ENCODE measurements around the gene NIM1K. TPM values are rescaled to one million over a fixed set of nuclear protein-coding genes. Genes with fewer than 3 reads are reported as not detected.

Gene NIM1K
- total RNA-seq, 1 experiment from 2014 or later = 0.59 TPM

DNA sequence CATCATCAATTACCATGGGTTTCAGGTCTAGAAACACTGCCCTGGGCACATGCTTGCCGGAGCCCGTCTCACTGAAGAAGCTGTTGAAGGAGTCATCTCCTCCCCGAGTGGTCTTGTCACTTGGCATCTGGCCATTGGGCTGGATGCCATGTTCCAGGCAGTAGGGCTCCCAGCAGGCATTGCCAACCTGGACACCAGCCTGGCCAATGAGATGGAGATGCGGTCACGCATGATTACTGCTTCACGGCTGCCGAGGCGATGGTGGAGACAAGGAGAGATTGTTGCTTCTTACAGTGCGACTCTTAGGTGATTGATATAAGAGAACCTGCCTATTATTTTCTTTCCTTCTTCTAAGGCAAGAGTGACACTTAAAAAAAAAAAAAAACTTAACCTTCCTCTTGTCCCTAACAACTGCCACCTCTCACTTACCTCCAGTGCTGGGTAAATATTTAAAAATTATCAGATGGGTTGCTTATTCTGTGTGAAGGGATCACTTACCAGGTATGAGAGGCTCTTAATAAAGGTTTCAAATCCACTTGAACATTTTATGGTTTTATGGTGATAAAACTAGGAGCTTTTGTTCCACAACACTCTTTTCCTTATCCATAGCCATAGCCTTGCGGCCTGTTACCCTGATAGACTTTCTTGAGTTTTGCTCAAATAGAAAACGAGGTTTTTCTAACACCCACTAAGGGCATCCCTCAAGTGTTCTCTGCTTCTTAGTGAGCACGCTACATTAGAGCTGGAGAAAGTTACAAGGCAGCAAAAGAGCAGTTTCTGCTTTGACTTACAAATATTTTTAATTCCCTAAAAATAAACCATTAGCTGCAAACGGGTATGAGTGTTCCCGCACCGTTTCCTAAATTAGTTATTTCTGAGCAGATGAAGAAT lies 41.2 kb downstream of the NIM1K start:
- Histone ChIP-seq H3K4me1 (ENCODE audit: control insufficient read depth, insufficient read depth, low read length) (no peaks in the 10 kb centered on the region), H3K9me3 (ENCODE audit: control insufficient read depth, insufficient read depth, low read depth, low read length) (no peaks in the 10 kb centered on the region), H3K4me3 (ENCODE audit: low read depth in 2 of 2, low read length in 2 of 2) (no peak overlapping the region), H3K36me3 (ENCODE audit: control insufficient read depth, insufficient read depth, low read length) (no peaks in the 10 kb centered on the region), H3K27me3 (ENCODE audit: control insufficient read depth, insufficient read depth, low read length) (no peaks in the 10 kb centered on the region), H3K27ac (ENCODE audit: low read length) (no peak overlapping the region)
- in situ Hi-C loops (cut with HindIII; ENCODE audit: low pct_unique_long_range_greater_than_20kb, low sequenced_read_pairs) = no loop called here
- BruUV-seq (replicated peaks) = no TSS peak
- intact Hi-C loops (cut with micrococcal nuclease; ENCODE audit: unreplicated experiment) = no loop called here
- ChIA-PET CTCF (no interaction called here), POLR2A (interaction anchor here (0.6 kb wide), 1 partner anchor 96 kb away, joined by 13 read pairs; no protein-coding TSS in a partner anchor)
- ATAC-seq (no peak), DNase-seq (ENCODE audit: low read depth, low spot score) (no peak)
- TF ChIP-seq, protein P1, sequence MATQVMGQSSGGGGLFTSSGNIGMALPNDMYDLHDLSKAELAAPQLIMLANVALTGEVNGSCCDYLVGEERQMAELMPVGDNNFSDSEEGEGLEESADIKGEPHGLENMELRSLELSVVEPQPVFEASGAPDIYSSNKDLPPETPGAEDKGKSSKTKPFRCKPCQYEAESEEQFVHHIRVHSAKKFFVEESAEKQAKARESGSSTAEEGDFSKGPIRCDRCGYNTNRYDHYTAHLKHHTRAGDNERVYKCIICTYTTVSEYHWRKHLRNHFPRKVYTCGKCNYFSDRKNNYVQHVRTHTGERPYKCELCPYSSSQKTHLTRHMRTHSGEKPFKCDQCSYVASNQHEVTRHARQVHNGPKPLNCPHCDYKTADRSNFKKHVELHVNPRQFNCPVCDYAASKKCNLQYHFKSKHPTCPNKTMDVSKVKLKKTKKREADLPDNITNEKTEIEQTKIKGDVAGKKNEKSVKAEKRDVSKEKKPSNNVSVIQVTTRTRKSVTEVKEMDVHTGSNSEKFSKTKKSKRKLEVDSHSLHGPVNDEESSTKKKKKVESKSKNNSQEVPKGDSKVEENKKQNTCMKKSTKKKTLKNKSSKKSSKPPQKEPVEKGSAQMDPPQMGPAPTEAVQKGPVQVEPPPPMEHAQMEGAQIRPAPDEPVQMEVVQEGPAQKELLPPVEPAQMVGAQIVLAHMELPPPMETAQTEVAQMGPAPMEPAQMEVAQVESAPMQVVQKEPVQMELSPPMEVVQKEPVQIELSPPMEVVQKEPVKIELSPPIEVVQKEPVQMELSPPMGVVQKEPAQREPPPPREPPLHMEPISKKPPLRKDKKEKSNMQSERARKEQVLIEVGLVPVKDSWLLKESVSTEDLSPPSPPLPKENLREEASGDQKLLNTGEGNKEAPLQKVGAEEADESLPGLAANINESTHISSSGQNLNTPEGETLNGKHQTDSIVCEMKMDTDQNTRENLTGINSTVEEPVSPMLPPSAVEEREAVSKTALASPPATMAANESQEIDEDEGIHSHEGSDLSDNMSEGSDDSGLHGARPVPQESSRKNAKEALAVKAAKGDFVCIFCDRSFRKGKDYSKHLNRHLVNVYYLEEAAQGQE (IDR thresholded peaks at IDR 0.05; ENCODE audit: insufficient read depth in 1 of 2, low read depth in 2 of 2, low read length in 1 of 2) = no peak
- TF ChIP-seq POLR2AphosphoS5 (IDR thresholded peaks at IDR 0.05; ENCODE audit: low read depth, low read length) (no peak), SIN3A (IDR thresholded peaks at IDR 0.05; ENCODE audit: borderline replicate concordance, insufficient read depth, low read depth, low read length) (no peak), TCF7L2 (IDR thresholded peaks at IDR 0.05; ENCODE audit: low read depth, low read length) (no peak)
- TF ChIP-seq, protein P2, sequence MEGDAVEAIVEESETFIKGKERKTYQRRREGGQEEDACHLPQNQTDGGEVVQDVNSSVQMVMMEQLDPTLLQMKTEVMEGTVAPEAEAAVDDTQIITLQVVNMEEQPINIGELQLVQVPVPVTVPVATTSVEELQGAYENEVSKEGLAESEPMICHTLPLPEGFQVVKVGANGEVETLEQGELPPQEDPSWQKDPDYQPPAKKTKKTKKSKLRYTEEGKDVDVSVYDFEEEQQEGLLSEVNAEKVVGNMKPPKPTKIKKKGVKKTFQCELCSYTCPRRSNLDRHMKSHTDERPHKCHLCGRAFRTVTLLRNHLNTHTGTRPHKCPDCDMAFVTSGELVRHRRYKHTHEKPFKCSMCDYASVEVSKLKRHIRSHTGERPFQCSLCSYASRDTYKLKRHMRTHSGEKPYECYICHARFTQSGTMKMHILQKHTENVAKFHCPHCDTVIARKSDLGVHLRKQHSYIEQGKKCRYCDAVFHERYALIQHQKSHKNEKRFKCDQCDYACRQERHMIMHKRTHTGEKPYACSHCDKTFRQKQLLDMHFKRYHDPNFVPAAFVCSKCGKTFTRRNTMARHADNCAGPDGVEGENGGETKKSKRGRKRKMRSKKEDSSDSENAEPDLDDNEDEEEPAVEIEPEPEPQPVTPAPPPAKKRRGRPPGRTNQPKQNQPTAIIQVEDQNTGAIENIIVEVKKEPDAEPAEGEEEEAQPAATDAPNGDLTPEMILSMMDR (IDR thresholded peaks at IDR 0.05) = no peak

DNA sequence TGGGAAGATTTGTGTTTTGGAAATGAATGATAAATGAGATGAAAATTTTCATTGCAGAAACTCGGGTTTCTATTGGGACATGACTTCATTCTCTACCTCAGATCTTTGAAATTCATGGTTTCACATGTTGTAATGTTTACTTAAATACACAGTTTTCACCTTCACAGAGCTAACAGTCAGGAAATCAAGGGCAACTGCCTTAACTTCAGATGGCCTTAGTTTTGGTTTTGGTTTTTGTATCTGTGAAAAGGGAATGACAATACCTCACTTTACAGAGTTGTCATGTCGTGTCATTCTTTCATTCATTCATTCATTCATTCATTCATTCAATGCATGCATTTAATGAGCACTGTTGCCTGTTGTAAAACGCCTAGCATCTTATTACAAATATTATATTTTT lies 41.9 kb downstream of the NIM1K start:
- H3K4me1 ChIP-seq (ENCODE audit: control insufficient read depth, insufficient read depth, low read length) = no peaks in the 10 kb centered on the region
- BruUV-seq (replicated peaks) = no TSS peak
- no peaks in the 10 kb centered on the region for H3K27me3 ChIP-seq (ENCODE audit: control insufficient read depth, insufficient read depth, low read length)
- TF ChIP-seq, protein P2 (IDR thresholded peaks at IDR 0.05) = no peak
- TF ChIP-seq TCF7L2 (IDR thresholded peaks at IDR 0.05; ENCODE audit: low read depth, low read length) = no peak
- TF ChIP-seq, protein P1 (IDR thresholded peaks at IDR 0.05; ENCODE audit: insufficient read depth in 1 of 2, low read depth in 2 of 2, low read length in 1 of 2) = no peak
- TF ChIP-seq SIN3A (IDR thresholded peaks at IDR 0.05; ENCODE audit: borderline replicate concordance, insufficient read depth, low read depth, low read length) = no peak
- no peak for TF ChIP-seq POLR2AphosphoS5 (IDR thresholded peaks at IDR 0.05; ENCODE audit: low read depth, low read length)
- H3K9me3 ChIP-seq (ENCODE audit: control insufficient read depth, insufficient read depth, low read depth, low read length) = no peaks in the 10 kb centered on the region
- no peak overlapping the region for H3K27ac ChIP-seq (ENCODE audit: low read length)
- in situ Hi-C loops (cut with HindIII; ENCODE audit: low pct_unique_long_range_greater_than_20kb, low sequenced_read_pairs) = no loop called here
- intact Hi-C loops (cut with micrococcal nuclease; ENCODE audit: unreplicated experiment) = no loop called here
- DNase-seq (ENCODE audit: low read depth, low spot score) (no peak), ATAC-seq (no peak)
- CTCF ChIA-PET = no interaction called here
- POLR2A ChIA-PET = no interaction called here
- no peak overlapping the region for H3K4me3 ChIP-seq (ENCODE audit: low read depth in 2 of 2, low read length in 2 of 2)
- H3K36me3 ChIP-seq (ENCODE audit: control insufficient read depth, insufficient read depth, low read length) = no peaks in the 10 kb centered on the region

All from Panc1 (cell line).